Kidney (tissue), 14 donors: Measurements from ENCODE around the gene SLC23A3. TPM values are rescaled to one million over a fixed set of nuclear protein-coding genes. Genes with fewer than 3 reads are reported as not detected.

Experiments
- DNase-seq, 5 donors: peaks; one replicate each; pipeline ENCODE4 v3.0.0-alpha.2; 2013 to 2020
- FAIRE-seq: peaks from 2 replicates; lab custom pipeline; 2012; peaks lifted over from hg19 to GRCh38; lab: Jason Lieb, UNC
- H3K27ac ChIP-seq, 2 donors: one replicate each; pipeline ENCODE4 v1.7.0; 2013; ENCODE audit warnings: low read depth in 2 of 2, low read length in 2 of 2, inconsistent platforms in 1 of 2
- H3K27me3 ChIP-seq: one replicate; pipeline ENCODE4 v1.7.1; 2013; ENCODE audit warnings: low read length, inconsistent platforms; ENCODE audit not compliant: control insufficient read depth, insufficient read depth
- H3K36me3 ChIP-seq, 3 donors: one replicate each; pipeline versions ENCODE4 v1.7.0 to v1.7.1; 2013; ENCODE audit warnings: low read length in 3 of 3, control low read depth in 1 of 3, inconsistent platforms in 1 of 3; ENCODE audit not compliant: insufficient read depth in 3 of 3, control insufficient read depth in 2 of 3
- H3K4me1 ChIP-seq, 3 donors: one replicate each; pipeline versions ENCODE4 v1.7.0 to v1.7.1; 2013; ENCODE audit warnings: low read length in 3 of 3, inconsistent platforms in 1 of 3, low read depth in 1 of 3; ENCODE audit not compliant: control insufficient read depth in 2 of 3, insufficient read depth in 2 of 3
- H3K4me3 ChIP-seq, 3 donors: one replicate each; pipeline versions ENCODE4 v1.7.0 to v1.8.1; 2013; ENCODE audit warnings: low read length in 3 of 3, control low read depth in 1 of 3, inconsistent platforms in 1 of 3
- H3K9ac ChIP-seq, 3 donors: one replicate each; pipeline versions ENCODE4 v1.7.0 to v1.7.1; 2013; ENCODE audit warnings: low read length in 3 of 3, control low read depth in 1 of 3, inconsistent platforms in 1 of 3
- H3K9me3 ChIP-seq, 3 donors: one replicate each; pipeline versions ENCODE4 v1.7.0 to v1.7.1; 2013; ENCODE audit warnings: low read length in 3 of 3, control low read depth in 1 of 3, inconsistent platforms in 1 of 3; ENCODE audit not compliant: control insufficient read depth in 2 of 3, insufficient read depth in 1 of 3
- intact Hi-C: fragments of 100-400 bp; cut with DNase I; formaldehyde crosslinking; loops from one replicate; pipeline ENCODE4 v1.11.1; 2022
- polyA plus RNA-seq: library from polyadenylated mRNA; stranded (reverse); fragments of 350-450 nt; fragmentation: Illumina TruSeq; extraction: RNeasy Lipid Tissue Mini Kit (QIAGEN cat#74804); gene quantifications from one replicate; pipeline ENCODE4 v1.2.3, GENCODE V29; 2014; ENCODE audit warnings: low read depth, low replicate concordance; ENCODE audit not compliant: insufficient read depth
- total RNA-seq: library from RNA; stranded (reverse); fragmentation: NEBNext Ultra II Directional; extraction: Animal tissue kit (Norgen Biotek cat#: 25700); gene quantifications from one replicate; pipeline ENCODE4 v1.2.1, GENCODE V29; 2021
- TF ChIP-seq, protein P1 (sequence below): IDR thresholded peaks from 3 replicates; pipeline ENCODE4 v1.5.1; 2012; ENCODE audit warnings: mild to moderate bottlenecking, moderate library complexity, borderline replicate concordance; ENCODE audit not compliant: insufficient read depth; ENCODE audit errors: extremely low read depth
- donor health status: control.
- donor health status: control.
- donor health status: control.
- donor health status: control.
- donor health status: control.
- donor health status: DM: yes; HTN: yes; CAD: no.
- donor health status: Normal renal cell carcinoma (clear cell type).

SLC23A3 gene
- total and polyA plus RNA-seq, 2 donors from 2014 or later: 2.8 to 10.9 TPM

- H3K9ac ChIP-seq: peak overlapping the region in 2 of 3 donors; percentile 22 to 71
- H3K27ac ChIP-seq: peak overlapping the region; percentile 85 to 88
- DNase-seq: peak; percentile 74 to 92 (median 84)
- no peaks in the 10 kb centered on the region for H3K27me3 ChIP-seq
- FAIRE-seq: no peak
- H3K4me3 ChIP-seq: peak overlapping the region; percentile 50 to 64 (median 55)
- no peaks in the 10 kb centered on the region for H3K9me3 ChIP-seq
- H3K36me3 ChIP-seq: peaks cover 2 to 51% (median 22%) of the 10 kb centered on the region in 3 donors
- H3K4me1 ChIP-seq: peaks cover 0 to 16% (median 6%) of the 10 kb centered on the region in 3 donors
- TF ChIP-seq, protein P1, sequence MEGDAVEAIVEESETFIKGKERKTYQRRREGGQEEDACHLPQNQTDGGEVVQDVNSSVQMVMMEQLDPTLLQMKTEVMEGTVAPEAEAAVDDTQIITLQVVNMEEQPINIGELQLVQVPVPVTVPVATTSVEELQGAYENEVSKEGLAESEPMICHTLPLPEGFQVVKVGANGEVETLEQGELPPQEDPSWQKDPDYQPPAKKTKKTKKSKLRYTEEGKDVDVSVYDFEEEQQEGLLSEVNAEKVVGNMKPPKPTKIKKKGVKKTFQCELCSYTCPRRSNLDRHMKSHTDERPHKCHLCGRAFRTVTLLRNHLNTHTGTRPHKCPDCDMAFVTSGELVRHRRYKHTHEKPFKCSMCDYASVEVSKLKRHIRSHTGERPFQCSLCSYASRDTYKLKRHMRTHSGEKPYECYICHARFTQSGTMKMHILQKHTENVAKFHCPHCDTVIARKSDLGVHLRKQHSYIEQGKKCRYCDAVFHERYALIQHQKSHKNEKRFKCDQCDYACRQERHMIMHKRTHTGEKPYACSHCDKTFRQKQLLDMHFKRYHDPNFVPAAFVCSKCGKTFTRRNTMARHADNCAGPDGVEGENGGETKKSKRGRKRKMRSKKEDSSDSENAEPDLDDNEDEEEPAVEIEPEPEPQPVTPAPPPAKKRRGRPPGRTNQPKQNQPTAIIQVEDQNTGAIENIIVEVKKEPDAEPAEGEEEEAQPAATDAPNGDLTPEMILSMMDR: no peak
- intact Hi-C loops: no loop called here
Measured at GRCh38 chr2:219218217-219218731, 48.4 kb upstream of the SLC23A3 start.

GRCh38 chr2:219216535-219216915 is 46.7 kb upstream of the SLC23A3 start:
- no peak overlapping the region for H3K27ac ChIP-seq
- DNase-seq (no peak), FAIRE-seq (no peak)
- H3K9ac ChIP-seq: no peak overlapping the region
- H3K36me3 ChIP-seq: peaks cover 2 to 36% (median 14%) of the 10 kb centered on the region in 3 donors
- H3K4me3 ChIP-seq: no peak overlapping the region
- TF ChIP-seq, protein P1: no peak
- H3K27me3 ChIP-seq: no peaks in the 10 kb centered on the region
- intact Hi-C loops: no loop called here
- no peaks in the 10 kb centered on the region for H3K9me3 ChIP-seq
- H3K4me1 ChIP-seq: peaks cover 0 to 16% (median 6%) of the 10 kb centered on the region in 3 donors

GRCh38 chr2:219215871-219216534 is 46.2 kb upstream of the SLC23A3 start:
- no peak overlapping the region for H3K4me3 ChIP-seq
- H3K4me1 ChIP-seq: peaks cover 0 to 16% (median 6%) of the 10 kb centered on the region in 3 donors
- DNase-seq: peak; percentile 31 to 74 (median 63)
- no peak overlapping the region for H3K9ac ChIP-seq
- H3K27me3 ChIP-seq: no peaks in the 10 kb centered on the region
- H3K9me3 ChIP-seq: no peaks in the 10 kb centered on the region
- TF ChIP-seq, protein P1: no peak
- intact Hi-C loops: no loop called here
- H3K27ac ChIP-seq: no peak overlapping the region
- H3K36me3 ChIP-seq: peaks cover 2 to 31% (median 14%) of the 10 kb centered on the region in 3 donors
- no peak for FAIRE-seq
